A673 (cell line): ENCODE data around the gene MAN1C1. TPM values are rescaled to one million over a fixed set of nuclear protein-coding genes. Genes with fewer than 3 reads are reported as not detected.

Experiments used
- BruUV-seq: library from RNA; stranded (reverse); fragments of 400-500 nt; replicated peaks from 2 replicates; lab custom pipeline; 2021; lab: Mats Ljungman, UMichigan
- CTCF ChIA-PET: fragments of 300-600 bp; sonication (Branson Sonifier 250); formaldehyde crosslinking; loops from one replicate; lab custom pipeline; 2022; ENCODE audit warnings: antibody characterized with exemption; lab: Charles Lee
- POLR2A ChIA-PET: fragments of 300-600 bp; sonication (Branson Sonifier 250); formaldehyde crosslinking; loops from one replicate; lab custom pipeline; 2022; ENCODE audit warnings: antibody characterized with exemption; ENCODE audit not compliant: low non-redundant PET; lab: Charles Lee
- DNase-seq: peaks from one replicate; pipeline ENCODE4 v3.0.0-alpha.2; 2015; ENCODE audit warnings: low spot score
- H3K27ac ChIP-seq: fragments of 200-600 bp; sonication (generic); 2 replicates; pipeline ENCODE4 v1.5.1; 2016; ENCODE audit warnings: mixed run types, low read depth, mild to moderate bottlenecking, mixed read lengths, antibody characterized with exemption, low read length; ENCODE audit not compliant: poor library complexity, severe bottlenecking
- H3K27me3 ChIP-seq: fragments of 200-600 bp; sonication (generic); replicated peaks from 2 replicates; pipeline ENCODE4 v1.6.1; 2017; ENCODE audit warnings: mixed run types, low read depth, mild to moderate bottlenecking, mixed read lengths, antibody characterized with exemption, low read length; ENCODE audit not compliant: insufficient read depth, poor library complexity
- H3K36me3 ChIP-seq: fragments of 200-600 bp; sonication (generic); 2 replicates; pipeline ENCODE4 v1.6.1; 2016; ENCODE audit warnings: mixed run types, mild to moderate bottlenecking, mixed read lengths, antibody characterized with exemption, low read length; ENCODE audit not compliant: insufficient read depth, poor library complexity, severe bottlenecking
- H3K4me1 ChIP-seq: fragments of 200-600 bp; sonication (generic); 2 replicates; pipeline ENCODE4 v1.6.1; 2017; ENCODE audit warnings: mixed run types, mild to moderate bottlenecking, mixed read lengths, antibody characterized with exemption, low read length; ENCODE audit not compliant: insufficient read depth, poor library complexity, severe bottlenecking
- H3K4me3 ChIP-seq: fragments of 200-600 bp; sonication (generic); 2 replicates; pipeline ENCODE4 v1.5.1; 2016; ENCODE audit warnings: low read depth, mixed run types, mild to moderate bottlenecking, mixed read lengths, low read length; ENCODE audit not compliant: poor library complexity, severe bottlenecking
- H3K9me3 ChIP-seq: fragments of 200-600 bp; sonication (generic); 2 replicates; pipeline ENCODE4 v1.6.1; 2016; ENCODE audit warnings: mixed run types, low read depth, mild to moderate bottlenecking, mixed read lengths, antibody characterized with exemption, low read length; ENCODE audit not compliant: poor library complexity, severe bottlenecking
- EZH2 ChIP-seq: fragments of 200-600 bp; sonication (generic); IDR thresholded peaks from 2 replicates; pipeline ENCODE4 v1.6.1; 2017; ENCODE audit warnings: borderline replicate concordance, low read depth, mild to moderate bottlenecking, mixed read lengths, antibody characterized with exemption, low read length; ENCODE audit not compliant: poor library complexity, severe bottlenecking
- intact Hi-C: fragments of 100-400 bp; cut with micrococcal nuclease; formaldehyde crosslinking; loops from one replicate; pipeline ENCODE4 v1.10.0; 2022; ENCODE audit not compliant: unreplicated experiment
- total RNA-seq: library from RNA; stranded (reverse); gene quantifications from 2 replicates; pipeline ENCODE4 v1.2.3, GENCODE V29; 2021
- TF ChIP-seq, protein P1 (sequence below): fragments of 300-800, 200-600 bp; sonication (generic); conservative IDR thresholded peaks from 2 replicates; pipeline ENCODE4 v1.5.1; 2017; ENCODE audit warnings: low read depth, mild to moderate bottlenecking, antibody characterized with exemption, low read length, moderate library complexity, mixed read lengths

Gene MAN1C1
- total RNA-seq, 1 experiment from 2014 or later, result 0.21 TPM

DNA sequence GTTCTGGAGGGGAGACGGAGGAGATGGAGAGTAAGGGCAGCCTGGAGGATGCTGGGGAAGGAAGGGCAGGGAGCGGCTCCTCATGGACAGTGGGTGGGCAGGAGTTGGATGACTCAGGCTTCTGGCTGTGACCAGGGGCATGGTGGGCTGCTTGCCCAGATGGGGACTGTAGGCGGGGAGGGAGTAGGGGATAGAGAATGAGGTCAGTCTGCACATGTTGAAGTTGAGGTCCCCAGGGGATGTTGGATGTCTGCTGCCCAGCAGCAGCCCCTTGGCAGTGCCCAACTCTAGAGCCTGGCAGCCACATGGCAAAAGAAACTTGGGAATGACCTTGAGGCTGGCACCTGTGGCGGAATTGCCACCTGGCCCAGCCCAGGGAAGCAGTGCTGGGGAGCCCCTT is 189.8 kb downstream of the MAN1C1 start:
- ChIA-PET POLR2A (no interaction called here), CTCF (interaction anchor here (0.6 kb wide), 1 partner anchor 1118 kb away, joined by 14 read pairs; no protein-coding TSS in a partner anchor)
- TF ChIP-seq, protein P1, sequence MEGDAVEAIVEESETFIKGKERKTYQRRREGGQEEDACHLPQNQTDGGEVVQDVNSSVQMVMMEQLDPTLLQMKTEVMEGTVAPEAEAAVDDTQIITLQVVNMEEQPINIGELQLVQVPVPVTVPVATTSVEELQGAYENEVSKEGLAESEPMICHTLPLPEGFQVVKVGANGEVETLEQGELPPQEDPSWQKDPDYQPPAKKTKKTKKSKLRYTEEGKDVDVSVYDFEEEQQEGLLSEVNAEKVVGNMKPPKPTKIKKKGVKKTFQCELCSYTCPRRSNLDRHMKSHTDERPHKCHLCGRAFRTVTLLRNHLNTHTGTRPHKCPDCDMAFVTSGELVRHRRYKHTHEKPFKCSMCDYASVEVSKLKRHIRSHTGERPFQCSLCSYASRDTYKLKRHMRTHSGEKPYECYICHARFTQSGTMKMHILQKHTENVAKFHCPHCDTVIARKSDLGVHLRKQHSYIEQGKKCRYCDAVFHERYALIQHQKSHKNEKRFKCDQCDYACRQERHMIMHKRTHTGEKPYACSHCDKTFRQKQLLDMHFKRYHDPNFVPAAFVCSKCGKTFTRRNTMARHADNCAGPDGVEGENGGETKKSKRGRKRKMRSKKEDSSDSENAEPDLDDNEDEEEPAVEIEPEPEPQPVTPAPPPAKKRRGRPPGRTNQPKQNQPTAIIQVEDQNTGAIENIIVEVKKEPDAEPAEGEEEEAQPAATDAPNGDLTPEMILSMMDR, result no peak
- no peak for TF ChIP-seq EZH2
- H3K27ac ChIP-seq, result no peak overlapping the region
- H3K4me3 ChIP-seq, result no peak overlapping the region
- no peaks in the 10 kb centered on the region for H3K27me3 ChIP-seq
- intact Hi-C loops, result no loop called here
- no TSS peak for BruUV-seq
- no peaks in the 10 kb centered on the region for H3K9me3 ChIP-seq
- DNase-seq, result no peak
- peaks cover 3% of the 10 kb centered on the region for H3K36me3 ChIP-seq
- no peaks in the 10 kb centered on the region for H3K4me1 ChIP-seq

GRCh38 chr1:25807480-25808390 is 191.1 kb downstream of the MAN1C1 start:
- H3K4me1 ChIP-seq, result no peaks in the 10 kb centered on the region
- ChIA-PET POLR2A (no interaction called here), CTCF (interaction anchor here (0.6 kb wide), 1 partner anchor 117 kb away, joined by 3 read pairs; no protein-coding TSS in a partner anchor)
- H3K36me3 ChIP-seq, result peaks cover 3% of the 10 kb centered on the region
- H3K27ac ChIP-seq, result no peak overlapping the region
- H3K9me3 ChIP-seq, result no peaks in the 10 kb centered on the region
- no TSS peak for BruUV-seq
- no peak overlapping the region for H3K4me3 ChIP-seq
- no peak for DNase-seq
- TF ChIP-seq, protein P1, result no peak
- no peak for TF ChIP-seq EZH2
- H3K27me3 ChIP-seq, result no peaks in the 10 kb centered on the region
- intact Hi-C loops, result no loop called here

- no peak overlapping the region for H3K4me3 ChIP-seq
- TF ChIP-seq, protein P1, result no peak
- TF ChIP-seq EZH2, result no peak
- ChIA-PET POLR2A (interaction anchor here (0.5 kb wide), 1 partner anchor 31 kb away, joined by 3 read pairs; no protein-coding TSS in a partner anchor), CTCF (interaction anchor here (0.6 kb wide), 1 partner anchor 117 kb away, joined by 3 read pairs; no protein-coding TSS in a partner anchor)
- no peaks in the 10 kb centered on the region for H3K9me3 ChIP-seq
- H3K27ac ChIP-seq, result no peak overlapping the region
- DNase-seq, result no peak
- H3K36me3 ChIP-seq, result peaks cover 3% of the 10 kb centered on the region
- BruUV-seq, result no TSS peak
- intact Hi-C loops, result no loop called here
- H3K4me1 ChIP-seq, result no peaks in the 10 kb centered on the region
- no peaks in the 10 kb centered on the region for H3K27me3 ChIP-seq
These were observed 192.1 kb downstream of the MAN1C1 start for GRCh38 chr1:25808481-25809244.
